Keratinocyte (primary cell): ENCODE data around the gene HOXC11.

Source experiments
- EZH2 ChIP-seq: IDR thresholded peaks from one replicate; pipeline ENCODE4 v1.6.1; 2012; ENCODE audit warnings: inconsistent platforms, mild to moderate bottlenecking, low read length, moderate library complexity
- TF ChIP-seq, protein P1 (sequence below), 3 experiments: IDR thresholded peaks in 1 of 3; conservative IDR thresholded peaks in 1 of 3; optimal IDR thresholded peaks in 1 of 3; 2 replicates in 2 of 3; 3 replicates in 1 of 3; pipeline versions ENCODE3 to v1.5.1; 2011; ENCODE audit warnings: low read length in 3 of 3, mild to moderate bottlenecking in 3 of 3, moderate library complexity in 2 of 3, control low read depth in 1 of 3, inconsistent platforms in 1 of 3; ENCODE audit not compliant: insufficient read depth in 2 of 3; ENCODE audit errors: extremely low read depth in 1 of 3

DNA sequence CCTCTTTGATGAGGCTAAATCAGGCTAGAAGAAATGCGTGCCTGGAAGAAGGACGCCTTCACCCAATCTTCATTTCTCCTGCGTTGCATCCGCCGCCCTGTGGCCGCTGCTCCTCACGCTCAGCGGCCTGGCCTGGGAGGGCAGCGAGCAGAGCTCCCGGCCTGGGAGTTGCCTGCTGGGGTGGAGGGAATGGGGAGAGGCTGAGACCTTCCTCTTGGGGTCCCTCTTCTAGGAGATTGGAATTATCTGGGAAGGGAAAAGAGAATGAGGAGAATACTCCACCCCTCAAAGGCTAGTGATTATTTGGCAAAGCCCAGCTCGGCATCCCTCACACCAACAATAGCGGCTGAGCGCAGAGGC is 20.6 kb upstream of the HOXC11 start:
- TF ChIP-seq, protein P1, sequence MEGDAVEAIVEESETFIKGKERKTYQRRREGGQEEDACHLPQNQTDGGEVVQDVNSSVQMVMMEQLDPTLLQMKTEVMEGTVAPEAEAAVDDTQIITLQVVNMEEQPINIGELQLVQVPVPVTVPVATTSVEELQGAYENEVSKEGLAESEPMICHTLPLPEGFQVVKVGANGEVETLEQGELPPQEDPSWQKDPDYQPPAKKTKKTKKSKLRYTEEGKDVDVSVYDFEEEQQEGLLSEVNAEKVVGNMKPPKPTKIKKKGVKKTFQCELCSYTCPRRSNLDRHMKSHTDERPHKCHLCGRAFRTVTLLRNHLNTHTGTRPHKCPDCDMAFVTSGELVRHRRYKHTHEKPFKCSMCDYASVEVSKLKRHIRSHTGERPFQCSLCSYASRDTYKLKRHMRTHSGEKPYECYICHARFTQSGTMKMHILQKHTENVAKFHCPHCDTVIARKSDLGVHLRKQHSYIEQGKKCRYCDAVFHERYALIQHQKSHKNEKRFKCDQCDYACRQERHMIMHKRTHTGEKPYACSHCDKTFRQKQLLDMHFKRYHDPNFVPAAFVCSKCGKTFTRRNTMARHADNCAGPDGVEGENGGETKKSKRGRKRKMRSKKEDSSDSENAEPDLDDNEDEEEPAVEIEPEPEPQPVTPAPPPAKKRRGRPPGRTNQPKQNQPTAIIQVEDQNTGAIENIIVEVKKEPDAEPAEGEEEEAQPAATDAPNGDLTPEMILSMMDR (optimal IDR thresholded peaks at IDR 0.05 in 1 of 3, IDR thresholded peaks at IDR 0.05 in 1 of 3, conservative IDR thresholded peaks at IDR 0.05 in 1 of 3; ENCODE audit: extremely low read depth in 1 of 3, insufficient read depth in 2 of 3, low read length in 3 of 3), result no peak
- TF ChIP-seq EZH2, result no peak
